ENCODE measurements around the gene PELI2. TPM values are rescaled to one million over a fixed set of nuclear protein-coding genes. Genes with fewer than 3 reads are reported as not detected.
A peak's percentile ranks its signal among the peaks of the same experiment; 100 is the strongest.

The PELI2 gene
- total and polyA plus RNA-seq, 11 donors = 0.80 to 5.2 (median 3.3) TPM

DNA sequence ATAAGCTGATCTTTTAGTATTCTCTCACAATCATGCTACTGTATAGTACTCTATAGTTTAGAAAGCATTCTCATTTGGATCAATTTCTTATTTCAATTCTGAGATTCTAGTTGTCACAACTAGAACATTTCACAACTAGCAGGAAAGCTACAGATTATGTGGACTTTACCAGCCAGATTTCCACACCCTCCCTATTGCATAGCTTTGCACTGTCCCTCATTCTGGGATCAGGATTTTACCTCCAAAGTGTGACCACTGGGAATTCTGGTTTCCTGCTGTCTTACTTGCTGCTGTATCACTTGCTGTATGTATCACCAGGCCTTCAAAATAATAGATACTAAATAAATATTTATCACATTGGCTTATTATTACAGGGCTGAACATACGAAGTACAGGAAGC is 10.2 kb upstream of the PELI2 start:
- WGBS, 4 donors = 84 to 97% (median 91%) methylated on average over 1 of the region's 1 CpG
- intact Hi-C loops (cut with DNase I) = no loop called here
- no peaks in the 10 kb centered on the region for H3K36me3 ChIP-seq
- no peak for ATAC-seq
- no peak overlapping the region for H3K27ac ChIP-seq
- DNase-seq = no peak
- H3K4me3 ChIP-seq = no peak overlapping the region
- no peaks in the 10 kb centered on the region for H3K27me3 ChIP-seq
- TF ChIP-seq POLR2A (IDR thresholded peaks at IDR 0.05) = no peak
- TF ChIP-seq, protein P1, sequence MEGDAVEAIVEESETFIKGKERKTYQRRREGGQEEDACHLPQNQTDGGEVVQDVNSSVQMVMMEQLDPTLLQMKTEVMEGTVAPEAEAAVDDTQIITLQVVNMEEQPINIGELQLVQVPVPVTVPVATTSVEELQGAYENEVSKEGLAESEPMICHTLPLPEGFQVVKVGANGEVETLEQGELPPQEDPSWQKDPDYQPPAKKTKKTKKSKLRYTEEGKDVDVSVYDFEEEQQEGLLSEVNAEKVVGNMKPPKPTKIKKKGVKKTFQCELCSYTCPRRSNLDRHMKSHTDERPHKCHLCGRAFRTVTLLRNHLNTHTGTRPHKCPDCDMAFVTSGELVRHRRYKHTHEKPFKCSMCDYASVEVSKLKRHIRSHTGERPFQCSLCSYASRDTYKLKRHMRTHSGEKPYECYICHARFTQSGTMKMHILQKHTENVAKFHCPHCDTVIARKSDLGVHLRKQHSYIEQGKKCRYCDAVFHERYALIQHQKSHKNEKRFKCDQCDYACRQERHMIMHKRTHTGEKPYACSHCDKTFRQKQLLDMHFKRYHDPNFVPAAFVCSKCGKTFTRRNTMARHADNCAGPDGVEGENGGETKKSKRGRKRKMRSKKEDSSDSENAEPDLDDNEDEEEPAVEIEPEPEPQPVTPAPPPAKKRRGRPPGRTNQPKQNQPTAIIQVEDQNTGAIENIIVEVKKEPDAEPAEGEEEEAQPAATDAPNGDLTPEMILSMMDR (IDR thresholded peaks at IDR 0.05) = no peak
- H3K4me1 ChIP-seq = no peaks in the 10 kb centered on the region
- H3K9me3 ChIP-seq = no peaks in the 10 kb centered on the region

DNA sequence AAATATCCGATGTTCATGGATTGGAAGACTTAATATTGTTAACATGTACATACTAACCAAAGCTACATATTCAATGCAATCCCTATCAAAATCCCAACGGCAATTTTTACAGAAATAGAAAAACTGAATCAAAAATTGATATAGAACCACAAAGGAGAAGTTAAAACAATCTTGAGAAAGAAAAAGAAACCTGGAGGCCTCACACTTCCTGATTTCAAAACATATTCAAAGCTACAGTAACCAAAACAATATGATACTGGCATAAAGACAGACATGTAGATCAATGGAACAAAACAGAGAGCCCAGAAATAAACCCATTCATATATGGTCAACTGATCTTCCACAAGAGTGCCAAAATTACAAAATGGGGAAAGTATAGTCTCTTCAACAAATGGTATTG is 5.4 kb upstream of the PELI2 start:
- intact Hi-C loops (cut with DNase I) = loop anchor here in 3 of 10 donors (10.0 kb wide), 3 partner anchors 222 to 398 kb away; no protein-coding TSS in a partner anchor
- no peak for DNase-seq
- WGBS, 4 donors = 88 to 93% (median 91%) methylated on average over 2 of the region's 2 CpGs

DNA sequence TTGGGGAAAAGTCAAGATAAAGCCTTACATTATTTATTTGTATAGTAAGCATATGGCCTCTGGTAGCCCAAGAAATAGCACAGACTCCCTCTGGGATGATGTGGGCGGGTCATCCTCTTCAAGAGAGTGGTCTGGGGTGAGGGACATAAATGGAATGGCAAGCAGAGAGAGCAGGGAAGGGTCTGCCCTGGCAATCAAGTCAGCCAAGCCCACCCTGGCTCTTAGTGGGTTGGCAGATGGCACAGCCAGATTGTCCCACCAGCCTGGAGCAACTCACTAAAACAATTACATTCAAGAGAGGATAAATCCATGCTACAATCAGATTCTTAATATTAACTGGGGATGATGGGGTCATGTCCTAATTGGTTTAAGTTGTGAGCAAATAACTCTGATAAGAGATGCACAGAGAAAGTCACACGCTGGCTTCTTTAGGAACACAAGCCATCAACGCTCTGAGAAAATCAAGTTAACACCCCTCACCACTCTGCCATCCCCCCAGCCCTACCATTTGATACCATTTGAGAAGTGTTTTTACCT is 2.8 kb upstream of the PELI2 start:
- H3K27ac ChIP-seq = no peak overlapping the region
- H3K27me3 ChIP-seq = no peaks in the 10 kb centered on the region
- TF ChIP-seq, protein P1 (IDR thresholded peaks at IDR 0.05) = no peak
- TF ChIP-seq POLR2A (IDR thresholded peaks at IDR 0.05) = no peak
- WGBS, 4 donors = 68 to 83% (median 78%) methylated on average over 3 of the region's 3 CpGs
- DNase-seq (no peak), ATAC-seq (no peak)
- no peak overlapping the region for H3K4me3 ChIP-seq
- H3K9me3 ChIP-seq = no peaks in the 10 kb centered on the region
- intact Hi-C loops (cut with DNase I) = loop anchor here in 4 of 10 donors (5.0 to 10.0 kb wide), 5 partner anchors 102 to 401 kb away; no protein-coding TSS in a partner anchor
- peaks cover 0 to 22% (median 5%) of the 10 kb centered on the region in 12 donors for H3K4me1 ChIP-seq
- no peaks in the 10 kb centered on the region for H3K36me3 ChIP-seq

More for the DNA sequence above, 5.4 kb upstream of the PELI2 start:
- ATAC-seq = no peak
- TF ChIP-seq, protein P1 (IDR thresholded peaks at IDR 0.05) = no peak
- TF ChIP-seq POLR2A (IDR thresholded peaks at IDR 0.05) = no peak
- Histone ChIP-seq H3K4me3 (no peak overlapping the region), H3K27me3 (no peaks in the 10 kb centered on the region), H3K9me3 (no peaks in the 10 kb centered on the region), H3K36me3 (no peaks in the 10 kb centered on the region), H3K4me1 (peaks cover 0 to 7% (median 0%) of the 10 kb centered on the region in 12 donors), H3K27ac (no peak overlapping the region)

GRCh38 chr14:56115976-56116893 is 2.0 kb upstream of the PELI2 start:
- TF ChIP-seq POLR2A (IDR thresholded peaks at IDR 0.05) = no peak
- TF ChIP-seq, protein P1 (IDR thresholded peaks at IDR 0.05) = no peak
- intact Hi-C loops (cut with DNase I) = loop anchor here in 4 of 10 donors (5.0 to 10.0 kb wide), 5 partner anchors 101 to 401 kb away; no protein-coding TSS in a partner anchor
- H3K4me1 ChIP-seq = peaks cover 0 to 26% (median 7%) of the 10 kb centered on the region in 12 donors
- H3K9me3 ChIP-seq = no peaks in the 10 kb centered on the region
- H3K36me3 ChIP-seq = no peaks in the 10 kb centered on the region
- ATAC-seq (no peak), DNase-seq (no peak)
- H3K4me3 ChIP-seq = no peak overlapping the region
- no peaks in the 10 kb centered on the region for H3K27me3 ChIP-seq
- peak overlapping the region in 1 of 12 donors; percentile 33 for H3K27ac ChIP-seq
- 72 to 84% (median 78%) methylated on average over 8 of the region's 8 CpGs for WGBS, 4 donors
